GM19023 (cell line): Measurements from ENCODE around the gene OSTM1.

Source experiments
- ATAC-seq: cut with Tn5 transposase; IDR thresholded peaks from one replicate; pipeline ENCODE4 v1.9.1; 2021; ENCODE audit warnings: mild to moderate bottlenecking, moderate library complexity; ENCODE audit not compliant: unreplicated experiment

The OSTM1 gene

GRCh38 chr6:108074359-108075144, at the start of gene OSTM1:
OSTM1 (minus strand) TSS chr6:108074741; CDS start chr6:108074651, 90 bp downstream.
- ATAC-seq: peak; percentile 97

- no peak for ATAC-seq
Measured at GRCh38 chr6:108123946-108124345, 49.4 kb upstream of the OSTM1 start.

GRCh38 chr6:108123481-108123929, 49.0 kb upstream of the OSTM1 start:
- no peak for ATAC-seq

GRCh38 chr6:108121612-108122011, 47.1 kb upstream of the OSTM1 start:
- no peak for ATAC-seq

- ATAC-seq: no peak
Measured at GRCh38 chr6:108120311-108120710, 45.8 kb upstream of the OSTM1 start.

GRCh38 chr6:108119769-108120141, 45.2 kb upstream of the OSTM1 start:
- ATAC-seq: no peak

GRCh38 chr6:108118810-108119768, 44.5 kb upstream of the OSTM1 start:
- ATAC-seq: no peak

GRCh38 chr6:108118359-108118724, 43.8 kb upstream of the OSTM1 start:
- ATAC-seq: no peak

GRCh38 chr6:108117427-108118358, 43.2 kb upstream of the OSTM1 start:
- no peak for ATAC-seq

GRCh38 chr6:108116546-108117426, 42.2 kb upstream of the OSTM1 start:
- ATAC-seq: no peak

GRCh38 chr6:108115598-108116058, 41.1 kb upstream of the OSTM1 start:
- no peak for ATAC-seq

GRCh38 chr6:108114841-108115597, 40.5 kb upstream of the OSTM1 start:
- ATAC-seq: no peak

GRCh38 chr6:108113557-108114519, 39.3 kb upstream of the OSTM1 start:
- no peak for ATAC-seq

- ATAC-seq: no peak
Measured at GRCh38 chr6:108108374-108108773, 33.8 kb upstream of the OSTM1 start.

GRCh38 chr6:108107102-108107501, 32.6 kb upstream of the OSTM1 start:
- ATAC-seq: no peak

- no peak for ATAC-seq
Measured at GRCh38 chr6:108106694-108107093, 32.2 kb upstream of the OSTM1 start.

GRCh38 chr6:108106261-108106660, 31.7 kb upstream of the OSTM1 start:
- no peak for ATAC-seq

GRCh38 chr6:108105571-108105970, 31.0 kb upstream of the OSTM1 start:
- ATAC-seq: no peak
